GM12878 (cell line): ENCODE results near the gene RHOF. TPM values are rescaled to one million over a fixed set of nuclear protein-coding genes. Genes with fewer than 3 reads are reported as not detected.

Source experiments
- BCL3 ChIP-seq: IDR thresholded peaks from 2 replicates; pipeline ENCODE4 v1.6.1; 2011; ENCODE audit warnings: borderline replicate concordance, low read depth, mild to moderate bottlenecking, moderate library complexity, low read length; ENCODE audit not compliant: insufficient read depth, poor library complexity, severe bottlenecking
- BRCA1 ChIP-seq: IDR thresholded peaks from 2 replicates; pipeline ENCODE4 v1.6.1; 2011; ENCODE audit warnings: low read depth, low read length, improper control_type of control experiment
- DPF2 ChIP-seq: fragments of 450-650 bp; IDR thresholded peaks from 2 replicates; pipeline ENCODE4 v1.6.1; 2017; ENCODE audit warnings: mild to moderate bottlenecking
- ETV6 ChIP-seq, 2 experiments: fragments of 450-650 bp in 1 of 2; IDR thresholded peaks in 1 of 2; conservative IDR thresholded peaks in 1 of 2; 2 replicates each; pipeline ENCODE4 v1.6.1; 2014; ENCODE audit warnings: antibody characterized with exemption in 1 of 2, borderline replicate concordance in 1 of 2, low read depth in 1 of 2, mild to moderate bottlenecking in 1 of 2, moderate library complexity in 1 of 2
- HDAC6 ChIP-seq: fragments of 200-600 bp; sonication (generic); IDR thresholded peaks from one replicate; pipeline ENCODE4 v1.8.0; 2017; ENCODE audit warnings: antibody characterized with exemption; ENCODE audit not compliant: unreplicated experiment
- IRF3 ChIP-seq: fragments of 450-650 bp; IDR thresholded peaks from 2 replicates; pipeline ENCODE4 v1.6.1; 2014; ENCODE audit warnings: mild to moderate bottlenecking
- MTA3 ChIP-seq: IDR thresholded peaks from 2 replicates; pipeline ENCODE4 v1.6.1; 2012; ENCODE audit warnings: low read length, inconsistent platforms, borderline replicate concordance
- NR2F1 ChIP-seq: fragments of 450-650 bp; conservative IDR thresholded peaks from 2 replicates; pipeline ENCODE4 v1.6.1; 2017; ENCODE audit warnings: mild to moderate bottlenecking
- PKNOX1 ChIP-seq: fragments of 450-650 bp; IDR thresholded peaks from 2 replicates; pipeline ENCODE4 v1.6.1; 2016; ENCODE audit warnings: mild to moderate bottlenecking
- RB1 ChIP-seq: fragments of 450-650 bp; formaldehyde crosslinking; IDR thresholded peaks from 2 replicates; pipeline ENCODE4 v1.6.1; 2017; ENCODE audit warnings: mild to moderate bottlenecking, borderline replicate concordance
- RBBP5 ChIP-seq: fragments of 200-600 bp; sonication (generic); conservative IDR thresholded peaks from 2 replicates; pipeline ENCODE4 v1.6.1; 2016
- USF2 ChIP-seq: IDR thresholded peaks from 2 replicates; pipeline ENCODE4 v1.6.1; 2011; ENCODE audit warnings: low read depth, low read length, improper control_type of control experiment, borderline replicate concordance
- ZBED1 ChIP-seq: IDR thresholded peaks from 2 replicates; pipeline ENCODE4 v1.6.1; 2016; ENCODE audit warnings: borderline replicate concordance
- ZNF274 ChIP-seq: IDR thresholded peaks from one replicate; pipeline ENCODE4 v1.8.0; 2011; ENCODE audit not compliant: insufficient read length, insufficient read depth
- ZNF687 ChIP-seq: fragments of 450-650 bp; IDR thresholded peaks from 2 replicates; pipeline ENCODE4 v1.6.1; 2017; ENCODE audit warnings: mild to moderate bottlenecking, moderate library complexity
- polyA plus RNA-seq, 11 experiments: library from polyadenylated mRNA; depleted of rRNA in 4 of 11; unstranded in 6 of 11; stranded (reverse) in 5 of 11; fragments of >200 nt; fragmentation: Nextera tagmentation in 4 of 11; fragmentation: Illumina TruSeq in 1 of 11; extraction: Ambion mirVana in 4 of 11; extraction: Trizol in 1 of 11; gene quantifications; 1 replicate in 1 of 11; 2 replicates in 10 of 11; pipeline versions ENCODE4 v1.2.1 to v1.2.3, GENCODE V29; 2011 to 2016; ENCODE audit warnings: inconsistent platforms in 2 of 11, missing spikeins in 2 of 11, low read depth in 1 of 11
- total RNA-seq, 4 experiments: library from RNA; depleted of rRNA in 3 of 4; stranded (reverse); fragments of >200 nt in 3 of 4; fragmentation: Illumina TruSeq in 1 of 4; extraction: Trizol in 1 of 4; gene quantifications; 2 replicates each; pipeline versions ENCODE4 v1.2.1 to v1.2.3, GENCODE V29; 2013 to 2021

The RHOF gene
- total and polyA plus RNA-seq, 10 of the 15 experiments (the other 5 are each of a cell fraction or from before 2014, with no cell fraction given) = 6.1 to 78.7 (median 39.7) TPM

- TF ChIP-seq ZNF687 (no peak), NR2F1 (peak; percentile 22; the same call in 1 of the 2 replicates), IRF3 (no peak), MTA3 (no peak), HDAC6 (no peak), BCL3 (no peak), PKNOX1 (peak; percentile 17; the same call in 1 of the 2 replicates), RBBP5 (no peak), ZNF274 (no peak), USF2 (no peak), DPF2 (no peak), ETV6 (conservative IDR thresholded peaks at IDR 0.05 in 1 of 2, IDR thresholded peaks at IDR 0.05 in 1 of 2; ENCODE audit: borderline replicate concordance in 1 of 2, low read depth in 1 of 2) (no peak), ZBED1 (no peak), BRCA1 (no peak), RB1 (no peak)
Observed at GRCh38 chr12:121812320-121812871, 18.9 kb upstream of the RHOF start (continued).
